Keratinocyte (primary cell): Measurements from ENCODE around the gene NCR2. TPM values are rescaled to one million over a fixed set of nuclear protein-coding genes. Genes with fewer than 3 reads are reported as not detected.

ENCODE experiments used
- DNase-seq: peaks from one replicate; pipeline ENCODE4 v3.0.0-alpha.2; 2011; ENCODE audit warnings: low read depth, missing footprints, low spot score
- FAIRE-seq: peaks from 2 replicates; lab custom pipeline; 2011; peaks lifted over from hg19 to GRCh38; lab: Jason Lieb, UNC
- H2AFZ ChIP-seq: 2 replicates; pipeline ENCODE4 v1.6.0; 2012; ENCODE audit warnings: low read length, control low read depth, inconsistent platforms; ENCODE audit not compliant: control insufficient read depth
- H3K27ac ChIP-seq: 2 replicates; pipeline ENCODE4 v1.5.1; 2011; ENCODE audit warnings: low read length; ENCODE audit not compliant: control insufficient read depth, insufficient read depth
- H3K27me3 ChIP-seq: 3 replicates; pipeline ENCODE4 v1.6.0; 2011; ENCODE audit warnings: low read length; ENCODE audit not compliant: control insufficient read depth, insufficient read depth; ENCODE audit errors: extremely low read depth
- H3K36me3 ChIP-seq, 2 experiments: 2 replicates in 1 of 2; 3 replicates in 1 of 2; pipeline ENCODE4 v1.5.1; 2011; ENCODE audit warnings: low read length in 2 of 2, mild to moderate bottlenecking in 1 of 2; ENCODE audit not compliant: control insufficient read depth in 2 of 2, insufficient read depth in 2 of 2; ENCODE audit errors: extremely low read depth in 1 of 2
- H3K4me1 ChIP-seq: 3 replicates; pipeline ENCODE4 v1.5.1; 2011; ENCODE audit warnings: low read length; ENCODE audit not compliant: control insufficient read depth, insufficient read depth; ENCODE audit errors: extremely low read depth
- H3K4me2 ChIP-seq: 3 replicates; pipeline ENCODE4 v1.6.0; 2011; ENCODE audit warnings: low read depth, low read length; ENCODE audit not compliant: control insufficient read depth, insufficient read depth; ENCODE audit errors: extremely low read depth
- H3K4me3 ChIP-seq, 3 experiments: fragments of 200-600 bp in 1 of 3; sonication (generic) in 1 of 3; 2 replicates in 2 of 3; 3 replicates in 1 of 3; pipeline ENCODE4 v1.5.1; 2011 to 2016; ENCODE audit warnings: low read length in 3 of 3, mild to moderate bottlenecking in 3 of 3, control low read depth in 2 of 3, inconsistent platforms in 1 of 3, low read depth in 1 of 3, mixed read lengths in 1 of 3, mixed run types in 1 of 3, moderate library complexity in 1 of 3; ENCODE audit not compliant: control insufficient read depth in 2 of 3, insufficient read depth in 2 of 3; ENCODE audit errors: extremely low read depth in 1 of 3
- H3K79me2 ChIP-seq: 2 replicates; pipeline ENCODE4 v1.6.0; 2012; ENCODE audit warnings: low read length; ENCODE audit not compliant: control insufficient read depth, insufficient read depth
- H3K9ac ChIP-seq: 3 replicates; pipeline ENCODE4 v1.6.0; 2011; ENCODE audit warnings: low read length; ENCODE audit not compliant: control insufficient read depth, insufficient read depth; ENCODE audit errors: extremely low read depth
- H3K9me1 ChIP-seq: 3 replicates; pipeline ENCODE4 v1.6.0; 2011; ENCODE audit warnings: low read length; ENCODE audit not compliant: control insufficient read depth, insufficient read depth; ENCODE audit errors: extremely low read depth
- H3K9me3 ChIP-seq: 2 replicates; pipeline ENCODE4 v1.5.1; 2012; ENCODE audit warnings: low read depth, low read length; ENCODE audit not compliant: control insufficient read depth
- H4K20me1 ChIP-seq: 3 replicates; pipeline ENCODE4 v1.6.0; 2011; ENCODE audit warnings: low read length; ENCODE audit not compliant: control insufficient read depth, insufficient read depth; ENCODE audit errors: extremely low read depth
- EZH2 ChIP-seq: IDR thresholded peaks from one replicate; pipeline ENCODE4 v1.6.1; 2012; ENCODE audit warnings: inconsistent platforms, mild to moderate bottlenecking, low read length, moderate library complexity
- dilution Hi-C: fragments of 300-500 bp; cut with MboI; formaldehyde crosslinking; loops from one replicate; pipeline ENCODE4 v1.7.0; 2020; ENCODE audit warnings: low sequenced_read_pairs; ENCODE audit not compliant: extremely low pct_ligation_motif_present
- polyA plus RNA-seq, 5 experiments: library from polyadenylated mRNA; depleted of rRNA in 3 of 5; stranded (reverse) in 3 of 5; stranded (forward) in 1 of 5; unstranded in 1 of 5; fragments of >200 nt; gene quantifications; 1 replicate in 1 of 5; 2 replicates in 3 of 5; 3 replicates in 1 of 5; pipeline versions ENCODE4 v1.2.1 to v1.2.3, GENCODE V29; 2011 to 2012; ENCODE audit warnings: missing spikeins in 2 of 5, low read depth in 1 of 5, low replicate concordance in 1 of 5
- small RNA-seq, 3 experiments: library from RNA; depleted of rRNA; stranded (forward); fragments of <200 nt; gene quantifications; one replicate each; pipeline ENCODE3, GENCODE V24; 2012; ENCODE audit warnings: low read depth in 3 of 3, low replicate concordance in 1 of 3; ENCODE audit not compliant: insufficient read length in 3 of 3
- TF ChIP-seq, protein P1 (sequence below), 3 experiments: IDR thresholded peaks in 1 of 3; conservative IDR thresholded peaks in 1 of 3; optimal IDR thresholded peaks in 1 of 3; 2 replicates in 2 of 3; 3 replicates in 1 of 3; pipeline versions ENCODE3 to v1.5.1; 2011; ENCODE audit warnings: low read length in 3 of 3, mild to moderate bottlenecking in 3 of 3, moderate library complexity in 2 of 3, control low read depth in 1 of 3, inconsistent platforms in 1 of 3; ENCODE audit not compliant: insufficient read depth in 2 of 3; ENCODE audit errors: extremely low read depth in 1 of 3

Gene NCR2
- polyA plus RNA-seq, 1 donor (not counting 4 experiments of a cell fraction or from before 2014, with no cell fraction given) = not detected

- TF ChIP-seq, protein P1, sequence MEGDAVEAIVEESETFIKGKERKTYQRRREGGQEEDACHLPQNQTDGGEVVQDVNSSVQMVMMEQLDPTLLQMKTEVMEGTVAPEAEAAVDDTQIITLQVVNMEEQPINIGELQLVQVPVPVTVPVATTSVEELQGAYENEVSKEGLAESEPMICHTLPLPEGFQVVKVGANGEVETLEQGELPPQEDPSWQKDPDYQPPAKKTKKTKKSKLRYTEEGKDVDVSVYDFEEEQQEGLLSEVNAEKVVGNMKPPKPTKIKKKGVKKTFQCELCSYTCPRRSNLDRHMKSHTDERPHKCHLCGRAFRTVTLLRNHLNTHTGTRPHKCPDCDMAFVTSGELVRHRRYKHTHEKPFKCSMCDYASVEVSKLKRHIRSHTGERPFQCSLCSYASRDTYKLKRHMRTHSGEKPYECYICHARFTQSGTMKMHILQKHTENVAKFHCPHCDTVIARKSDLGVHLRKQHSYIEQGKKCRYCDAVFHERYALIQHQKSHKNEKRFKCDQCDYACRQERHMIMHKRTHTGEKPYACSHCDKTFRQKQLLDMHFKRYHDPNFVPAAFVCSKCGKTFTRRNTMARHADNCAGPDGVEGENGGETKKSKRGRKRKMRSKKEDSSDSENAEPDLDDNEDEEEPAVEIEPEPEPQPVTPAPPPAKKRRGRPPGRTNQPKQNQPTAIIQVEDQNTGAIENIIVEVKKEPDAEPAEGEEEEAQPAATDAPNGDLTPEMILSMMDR (optimal IDR thresholded peaks at IDR 0.05 in 1 of 3, IDR thresholded peaks at IDR 0.05 in 1 of 3, conservative IDR thresholded peaks at IDR 0.05 in 1 of 3; ENCODE audit: extremely low read depth in 1 of 3, insufficient read depth in 2 of 3, low read length in 3 of 3) = no peak
- no peak for TF ChIP-seq EZH2
- no peak for FAIRE-seq
Measured at GRCh38 chr6:41399424-41399823, 64.0 kb downstream of the NCR2 start.

More at GRCh38 chr6:41399424-41399823, 64.0 kb downstream of the NCR2 start:
- DNase-seq = no peak
- peaks cover 32% of the 10 kb centered on the region for H3K27me3 ChIP-seq
- no peak overlapping the region for H3K4me2 ChIP-seq
- no peaks in the 10 kb centered on the region for H3K79me2 ChIP-seq
- H3K4me3 ChIP-seq = no peak overlapping the region
- dilution Hi-C loops = no loop called here
- H3K4me1 ChIP-seq = no peaks in the 10 kb centered on the region
- no peaks in the 10 kb centered on the region for H3K9me1 ChIP-seq
- no peaks in the 10 kb centered on the region for H3K9me3 ChIP-seq
- no peak overlapping the region for H3K9ac ChIP-seq
- no peak overlapping the region for H3K27ac ChIP-seq
- no peaks in the 10 kb centered on the region for H3K36me3 ChIP-seq
- no peak overlapping the region for H2AFZ ChIP-seq
- no peaks in the 10 kb centered on the region for H4K20me1 ChIP-seq

Small RNAs within 50 kb of the gene (small RNA-seq; reads per million reads assigned to genes)
- 0 reads per million in 3 experiments for gene RNU6-643P

Other genes with a start within 250 kb of the NCR2 start
- 0.26 to 0.73 TPM (median 0.51 TPM) in 3 replicates for gene TREML1, start 181.3 kb upstream of the NCR2 start, polyA plus RNA-seq
- 1.9 to 32.6 TPM (median 4.0 TPM) in 3 replicates for gene TREM2, start 172.5 kb upstream of the NCR2 start, polyA plus RNA-seq
- 0.03 to 0.08 TPM (median 0.03 TPM) in 3 replicates for gene TREML2, start 134.5 kb upstream of the NCR2 start, polyA plus RNA-seq
- not detected in 3 replicates for gene TREML4, start 107.3 kb upstream of the NCR2 start, polyA plus RNA-seq
- gene TREM1, start 48.9 kb upstream of the NCR2 start, polyA plus RNA-seq = not detected in 3 replicates
- 0.93 to 4.3 TPM (median 1.1 TPM) in 3 replicates for gene FOXP4, start 210.8 kb downstream of the NCR2 start, polyA plus RNA-seq